ENCODE measurements around the gene DDA1.

DNA sequence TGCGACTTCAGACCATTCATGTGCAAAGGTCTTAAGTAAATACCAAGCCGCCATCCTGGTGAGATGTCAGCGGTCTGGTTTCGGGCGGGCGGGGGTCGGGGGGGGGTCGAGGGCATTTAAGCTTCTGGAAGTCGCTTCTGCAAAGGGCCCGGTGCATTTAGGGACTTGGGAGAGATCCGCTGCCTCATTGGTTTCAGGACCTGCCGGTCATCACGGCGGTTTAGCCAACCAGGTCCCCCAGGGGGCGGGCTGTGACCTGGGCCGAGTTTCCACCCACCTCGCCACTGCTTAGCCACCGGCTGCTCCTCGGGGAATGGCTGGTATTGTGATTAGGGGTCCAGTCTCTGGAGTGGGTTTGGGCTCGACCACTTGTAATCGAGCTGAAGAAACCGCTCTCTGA lies 19.9 kb upstream of the DDA1 start:
- TF ChIP-seq, protein P1, sequence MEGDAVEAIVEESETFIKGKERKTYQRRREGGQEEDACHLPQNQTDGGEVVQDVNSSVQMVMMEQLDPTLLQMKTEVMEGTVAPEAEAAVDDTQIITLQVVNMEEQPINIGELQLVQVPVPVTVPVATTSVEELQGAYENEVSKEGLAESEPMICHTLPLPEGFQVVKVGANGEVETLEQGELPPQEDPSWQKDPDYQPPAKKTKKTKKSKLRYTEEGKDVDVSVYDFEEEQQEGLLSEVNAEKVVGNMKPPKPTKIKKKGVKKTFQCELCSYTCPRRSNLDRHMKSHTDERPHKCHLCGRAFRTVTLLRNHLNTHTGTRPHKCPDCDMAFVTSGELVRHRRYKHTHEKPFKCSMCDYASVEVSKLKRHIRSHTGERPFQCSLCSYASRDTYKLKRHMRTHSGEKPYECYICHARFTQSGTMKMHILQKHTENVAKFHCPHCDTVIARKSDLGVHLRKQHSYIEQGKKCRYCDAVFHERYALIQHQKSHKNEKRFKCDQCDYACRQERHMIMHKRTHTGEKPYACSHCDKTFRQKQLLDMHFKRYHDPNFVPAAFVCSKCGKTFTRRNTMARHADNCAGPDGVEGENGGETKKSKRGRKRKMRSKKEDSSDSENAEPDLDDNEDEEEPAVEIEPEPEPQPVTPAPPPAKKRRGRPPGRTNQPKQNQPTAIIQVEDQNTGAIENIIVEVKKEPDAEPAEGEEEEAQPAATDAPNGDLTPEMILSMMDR (IDR thresholded peaks at IDR 0.05) = no peak
- TF ChIP-seq POLR2A (IDR thresholded peaks at IDR 0.05) = no peak

All from lower leg skin (tissue), 3 donors.